ENCODE results near the gene EPHA8. TPM values are rescaled to one million over a fixed set of nuclear protein-coding genes. Genes with fewer than 3 reads are reported as not detected.

Gene EPHA8
- total and polyA plus RNA-seq, 4 donors: not detected

GRCh38 chr1:22540337-22540736, 23.0 kb upstream of the EPHA8 start:
- TF ChIP-seq HNF4A (conservative IDR thresholded peaks at IDR 0.05): no peak
- no peaks in the 10 kb centered on the region for H3K36me3 ChIP-seq (ENCODE audit: control insufficient read depth in 4 of 4, insufficient read depth in 3 of 4, low read depth in 1 of 4, low read length in 3 of 4)
- no peak for DNase-seq (ENCODE audit: low spot score)
- no peak overlapping the region for H3K4me3 ChIP-seq (ENCODE audit: low read depth in 1 of 3, low read length in 3 of 3)
- no peak overlapping the region for H3K9ac ChIP-seq (ENCODE audit: low read depth in 1 of 2, low read length in 2 of 2)
- H3K4me1 ChIP-seq (ENCODE audit: control insufficient read depth in 4 of 4, insufficient read depth in 4 of 4, low read length in 3 of 4): no peaks in the 10 kb centered on the region
- no peaks in the 10 kb centered on the region for H3K9me3 ChIP-seq (ENCODE audit: control insufficient read depth in 4 of 4, low read length in 3 of 4)
- no peak overlapping the region for H3K27ac ChIP-seq (ENCODE audit: low read depth in 1 of 2, low read length in 2 of 2)
- WGBS: 61% methylated on average over 5 of the region's 5 CpGs
- no peaks in the 10 kb centered on the region for H3K27me3 ChIP-seq (ENCODE audit: control insufficient read depth in 4 of 4, insufficient read depth in 4 of 4, low read length in 3 of 4)

GRCh38 chr1:22542886-22543285, 20.4 kb upstream of the EPHA8 start:
- WGBS: 77% methylated on average over 9 of the region's 9 CpGs
- Histone ChIP-seq H3K9ac (ENCODE audit: low read depth in 1 of 2, low read length in 2 of 2) (no peak overlapping the region), H3K4me1 (ENCODE audit: control insufficient read depth in 4 of 4, insufficient read depth in 4 of 4, low read length in 3 of 4) (no peaks in the 10 kb centered on the region)

GRCh38 chr1:22543679-22544078, 19.6 kb upstream of the EPHA8 start:
- no peak overlapping the region for H3K4me3 ChIP-seq (ENCODE audit: low read depth in 1 of 3, low read length in 3 of 3)
- no peak overlapping the region for H3K9ac ChIP-seq (ENCODE audit: low read depth in 1 of 2, low read length in 2 of 2)
- no peaks in the 10 kb centered on the region for H3K36me3 ChIP-seq (ENCODE audit: control insufficient read depth in 4 of 4, insufficient read depth in 3 of 4, low read depth in 1 of 4, low read length in 3 of 4)
- no peak for DNase-seq (ENCODE audit: low spot score)
- H3K27ac ChIP-seq (ENCODE audit: low read depth in 1 of 2, low read length in 2 of 2): no peak overlapping the region
- H3K4me1 ChIP-seq (ENCODE audit: control insufficient read depth in 4 of 4, insufficient read depth in 4 of 4, low read length in 3 of 4): no peaks in the 10 kb centered on the region
- peaks cover 0 to 3% (median 0%) of the 10 kb centered on the region in 4 donors for H3K27me3 ChIP-seq (ENCODE audit: control insufficient read depth in 4 of 4, insufficient read depth in 4 of 4, low read length in 3 of 4)
- TF ChIP-seq RXRA (IDR thresholded peaks at IDR 0.05) (no peak), CTCF (IDR thresholded peaks at IDR 0.05; ENCODE audit: low read depth, low read length, missing input control) (no peak), HNF4G (IDR thresholded peaks at IDR 0.05) (no peak), ATF3 (IDR thresholded peaks at IDR 0.05) (no peak), JUND (IDR thresholded peaks at IDR 0.05) (no peak), REST (IDR thresholded peaks at IDR 0.05) (no peak), ZBTB33 (IDR thresholded peaks at IDR 0.05) (no peak), HNF4A (conservative IDR thresholded peaks at IDR 0.05) (no peak), EGR1 (IDR thresholded peaks at IDR 0.05; ENCODE audit: low read depth in 2 of 2) (no peak), NR2F2 (IDR thresholded peaks at IDR 0.05) (no peak), FOXA2 (IDR thresholded peaks at IDR 0.05) (no peak), RAD21 (IDR thresholded peaks at IDR 0.05) (no peak)
- 72% methylated on average over 6 of the region's 6 CpGs for WGBS
- H3K9me3 ChIP-seq (ENCODE audit: control insufficient read depth in 4 of 4, low read length in 3 of 4): no peaks in the 10 kb centered on the region

More at GRCh38 chr1:22542886-22543285, 20.4 kb upstream of the EPHA8 start:
- H3K27me3 ChIP-seq (ENCODE audit: control insufficient read depth in 4 of 4, insufficient read depth in 4 of 4, low read length in 3 of 4): peaks cover 0 to 3% (median 0%) of the 10 kb centered on the region in 4 donors
- TF ChIP-seq RXRA (IDR thresholded peaks at IDR 0.05) (no peak), ATF3 (IDR thresholded peaks at IDR 0.05) (no peak), TAF1 (conservative IDR thresholded peaks at IDR 0.05) (no peak)
- no peak for DNase-seq (ENCODE audit: low spot score)
- no peaks in the 10 kb centered on the region for H3K36me3 ChIP-seq (ENCODE audit: control insufficient read depth in 4 of 4, insufficient read depth in 3 of 4, low read depth in 1 of 4, low read length in 3 of 4)
- H3K4me3 ChIP-seq (ENCODE audit: low read depth in 1 of 3, low read length in 3 of 3): no peak overlapping the region
- H3K27ac ChIP-seq (ENCODE audit: low read depth in 1 of 2, low read length in 2 of 2): no peak overlapping the region
- H3K9me3 ChIP-seq (ENCODE audit: control insufficient read depth in 4 of 4, low read length in 3 of 4): no peaks in the 10 kb centered on the region

Measured in liver (tissue), 9 donors.